HEK293 (cell line): ENCODE measurements around the gene TBXA2R.

Experiments used
- CTCF ChIA-PET: fragments of 350-600 bp; formaldehyde crosslinking; extraction: SDS; loops from one replicate; lab custom pipeline; 2021; ENCODE audit warnings: antibody characterized with exemption; lab: Yijun Ruan, JAX
- POLR2A ChIA-PET: fragments of 300-600 bp; formaldehyde crosslinking; extraction: SDS; loops from one replicate; lab custom pipeline; 2020; ENCODE audit warnings: antibody characterized with exemption, inconsistent platforms; lab: Yijun Ruan, JAX
- H3K27ac ChIP-seq: fragments of 200-500 bp; sonication (Bioruptor generic); 2 replicates; pipeline ENCODE4 v1.5.1; 2014; ENCODE audit warnings: low read depth, low read length, control low read depth, inconsistent platforms; ENCODE audit errors: extremely low read depth
- H3K36me3 ChIP-seq, 2 experiments: fragments of 200-500 bp in 1 of 2; sonication (Bioruptor generic) in 1 of 2; 1 replicate in 1 of 2; 2 replicates in 1 of 2; pipeline ENCODE4 v1.5.1; 2014 to 2017; ENCODE audit warnings: inconsistent platforms in 2 of 2, low read length in 2 of 2; ENCODE audit not compliant: control insufficient read depth in 2 of 2, insufficient read depth in 1 of 2
- H3K4me1 ChIP-seq: fragments of 200-500 bp; sonication (Bioruptor generic); 2 replicates; pipeline ENCODE4 v1.5.1; 2014; ENCODE audit warnings: mild to moderate bottlenecking, low read length, inconsistent platforms; ENCODE audit not compliant: control insufficient read depth, insufficient read depth
- H3K4me3 ChIP-seq: 2 replicates; pipeline ENCODE4 v1.5.1; 2011; ENCODE audit warnings: low read depth, mild to moderate bottlenecking, control low read depth, low read length, moderate library complexity
- H3K9me3 ChIP-seq: fragments of 200-500 bp; sonication (Bioruptor generic); 2 replicates; pipeline ENCODE4 v1.5.1; 2014; ENCODE audit warnings: low read depth, low read length, inconsistent platforms; ENCODE audit not compliant: control insufficient read depth, insufficient read depth
- KLF9 ChIP-seq: fragments of 450-650 bp; formaldehyde crosslinking; IDR thresholded peaks from 2 replicates; pipeline ENCODE4 v1.5.1; 2016; ENCODE audit warnings: missing biosample characterization, missing genetic modification characterization, low read depth
- MZF1 ChIP-seq: fragments of 450-650 bp; formaldehyde crosslinking; IDR thresholded peaks from 2 replicates; pipeline ENCODE4 v1.5.1; 2017; ENCODE audit warnings: missing biosample characterization, missing genetic modification characterization, borderline replicate concordance
- SETDB1 ChIP-seq: IDR thresholded peaks from one replicate; pipeline ENCODE4 v1.6.1; 2017; ENCODE audit warnings: mild to moderate bottlenecking, low read length, moderate library complexity, mixed read lengths; ENCODE audit not compliant: insufficient read length
- ZBTB10 ChIP-seq: fragments of 450-650 bp; formaldehyde crosslinking; IDR thresholded peaks from 2 replicates; pipeline ENCODE4 v1.5.1; 2016; ENCODE audit warnings: missing biosample characterization, missing genetic modification characterization
- ZBTB7A ChIP-seq: fragments of 450-650 bp; formaldehyde crosslinking; IDR thresholded peaks from 2 replicates; pipeline ENCODE4 v1.5.1; 2016; ENCODE audit warnings: low read depth, missing biosample characterization, missing genetic modification characterization
- ZNF175 ChIP-seq: fragments of 450-650 bp; formaldehyde crosslinking; IDR thresholded peaks from 2 replicates; pipeline ENCODE4 v1.5.1; 2016; ENCODE audit warnings: missing biosample characterization, missing genetic modification characterization
- ZNF211 ChIP-seq: fragments of 450-650 bp; formaldehyde crosslinking; IDR thresholded peaks from 2 replicates; pipeline ENCODE4 v1.5.1; 2016; ENCODE audit warnings: low read depth, missing biosample characterization, missing genetic modification characterization
- ZNF223 ChIP-seq: fragments of 450-650 bp; formaldehyde crosslinking; IDR thresholded peaks from 2 replicates; pipeline ENCODE4 v1.5.1; 2016; ENCODE audit warnings: missing biosample characterization, missing genetic modification characterization
- ZNF404 ChIP-seq: fragments of 450-650 bp; formaldehyde crosslinking; IDR thresholded peaks from 2 replicates; pipeline ENCODE4 v1.5.1; 2017; ENCODE audit warnings: missing biosample characterization, missing genetic modification characterization
- ZNF48 ChIP-seq: fragments of 450-650 bp; formaldehyde crosslinking; IDR thresholded peaks from 2 replicates; pipeline ENCODE4 v1.5.1; 2016; ENCODE audit warnings: missing biosample characterization, missing genetic modification characterization
- ZNF548 ChIP-seq: fragments of 450-650 bp; formaldehyde crosslinking; IDR thresholded peaks from 2 replicates; pipeline ENCODE4 v1.5.1; 2016; ENCODE audit warnings: missing biosample characterization, missing genetic modification characterization
- ZNF561 ChIP-seq: fragments of 450-650 bp; IDR thresholded peaks from 2 replicates; pipeline ENCODE4 v1.5.1; 2018; ENCODE audit warnings: missing biosample characterization, missing genetic modification characterization, borderline replicate concordance
- ZNF623 ChIP-seq: fragments of 450-650 bp; formaldehyde crosslinking; IDR thresholded peaks from 2 replicates; pipeline ENCODE4 v1.5.1; 2016; ENCODE audit warnings: missing biosample characterization, missing genetic modification characterization
- ZNF701 ChIP-seq: fragments of 450-650 bp; formaldehyde crosslinking; IDR thresholded peaks from 2 replicates; pipeline ENCODE4 v1.5.1; 2016; ENCODE audit warnings: missing biosample characterization, missing genetic modification characterization
- ZNF76 ChIP-seq: fragments of 450-650 bp; formaldehyde crosslinking; IDR thresholded peaks from 2 replicates; pipeline ENCODE4; 2016; ENCODE audit warnings: low read depth, missing biosample characterization, missing genetic modification characterization, borderline replicate concordance
- ZNF785 ChIP-seq: fragments of 450-650 bp; formaldehyde crosslinking; IDR thresholded peaks from 2 replicates; pipeline ENCODE4 v1.5.1; 2016; ENCODE audit warnings: missing biosample characterization, missing genetic modification characterization
- ZSCAN18 ChIP-seq: fragments of 450-650 bp; formaldehyde crosslinking; IDR thresholded peaks from 2 replicates; pipeline ENCODE4 v1.5.1; 2016; ENCODE audit warnings: missing biosample characterization, missing genetic modification characterization
- TF ChIP-seq, protein P1 (sequence below): fragments of 450-650 bp; formaldehyde crosslinking; IDR thresholded peaks from 2 replicates; pipeline ENCODE4 v1.5.1; 2017; ENCODE audit warnings: missing biosample characterization, missing genetic modification characterization
- TF ChIP-seq, protein P2 (sequence below): fragments of 450-650 bp; formaldehyde crosslinking; IDR thresholded peaks from 2 replicates; pipeline ENCODE4 v1.5.1; 2016; ENCODE audit warnings: missing biosample characterization, missing genetic modification characterization
- TF ChIP-seq, protein P3 (sequence below): fragments of 450-650 bp; formaldehyde crosslinking; IDR thresholded peaks from 2 replicates; pipeline ENCODE4 v1.5.1; 2016; ENCODE audit warnings: missing biosample characterization, missing genetic modification characterization
- TF ChIP-seq, protein P4 (sequence below): fragments of 450-650 bp; formaldehyde crosslinking; IDR thresholded peaks from 2 replicates; pipeline ENCODE4; 2016; ENCODE audit warnings: missing biosample characterization, missing genetic modification characterization

Gene TBXA2R

GRCh38 chr19:3621689-3622088 lies 15.0 kb upstream of the TBXA2R start (continued):
- no peak for TF ChIP-seq MZF1 (tag by site-specific recombination)
- TF ChIP-seq ZNF175, result no peak
- no peak for TF ChIP-seq SETDB1

DNA sequence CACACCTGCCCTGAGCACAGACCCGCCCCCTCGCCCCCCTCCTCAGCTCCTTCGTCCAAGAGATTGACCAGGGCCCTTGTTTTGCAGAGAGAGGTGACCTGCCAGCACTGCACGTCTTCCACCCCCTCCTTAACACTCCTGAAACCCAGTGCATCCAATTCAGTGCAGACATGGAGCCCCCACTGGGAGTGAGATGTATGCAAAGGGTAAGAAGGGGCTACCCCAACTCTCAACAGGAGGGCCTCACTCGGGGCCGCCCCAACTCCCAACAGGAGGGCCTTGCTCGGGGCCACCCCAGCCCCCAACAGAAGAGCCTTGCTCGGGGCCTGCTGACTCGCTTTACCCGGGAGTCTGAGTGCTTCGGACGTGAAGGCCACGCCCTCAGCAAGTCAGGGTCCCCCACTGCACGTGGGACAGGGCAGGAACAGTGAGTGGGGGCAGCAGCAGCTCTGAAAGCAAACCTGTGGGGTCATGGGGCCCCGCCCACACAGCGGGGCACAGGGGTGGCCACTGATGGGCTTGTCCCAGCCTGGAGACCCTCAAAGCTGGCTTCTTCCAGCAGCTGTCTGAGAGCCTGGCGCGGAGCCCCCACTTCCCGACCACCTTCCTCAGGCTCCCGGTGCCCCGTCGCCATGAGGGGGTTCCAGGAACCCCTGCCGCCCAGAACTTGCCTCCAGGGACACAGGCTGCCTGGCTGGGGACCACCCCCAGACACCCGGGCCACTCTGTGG lies 14.3 kb upstream of the TBXA2R start:
- H3K27ac ChIP-seq, result no peak overlapping the region
- peaks cover 0 to 31% of the 10 kb centered on the region in 2 experiments; a peak in 2 of 3 replicates for H3K36me3 ChIP-seq
- no peak overlapping the region for H3K4me3 ChIP-seq
- H3K4me1 ChIP-seq, result peaks cover 2% of the 10 kb centered on the region; the same call in 1 of the 2 replicates
- H3K9me3 ChIP-seq, result no peaks in the 10 kb centered on the region
- CTCF ChIA-PET, result interaction anchor here (0.6 to 0.8 kb wide), 3 partner anchors 33 to 98 kb away, joined by 3 to 6 read pairs (median 4); no protein-coding TSS in a partner anchor
- TF ChIP-seq ZNF48 (no peak), ZNF404 (tag by site-specific recombination) (no peak), ZNF701 (tag by site-specific recombination) (no peak), ZNF623 (tag by site-specific recombination) (no peak), ZSCAN18 (tag by site-specific recombination) (no peak), KLF9 (tag by site-specific recombination) (no peak), ZBTB10 (tag by site-specific recombination) (no peak), ZBTB7A (tag by site-specific recombination) (no peak), ZNF785 (tag by site-specific recombination) (no peak), ZNF548 (tag by site-specific recombination) (no peak), ZNF561 (no peak), ZNF211 (no peak), ZNF223 (tag by site-specific recombination) (no peak), ZNF76 (tag by site-specific recombination) (no peak)
- TF ChIP-seq, protein P1, sequence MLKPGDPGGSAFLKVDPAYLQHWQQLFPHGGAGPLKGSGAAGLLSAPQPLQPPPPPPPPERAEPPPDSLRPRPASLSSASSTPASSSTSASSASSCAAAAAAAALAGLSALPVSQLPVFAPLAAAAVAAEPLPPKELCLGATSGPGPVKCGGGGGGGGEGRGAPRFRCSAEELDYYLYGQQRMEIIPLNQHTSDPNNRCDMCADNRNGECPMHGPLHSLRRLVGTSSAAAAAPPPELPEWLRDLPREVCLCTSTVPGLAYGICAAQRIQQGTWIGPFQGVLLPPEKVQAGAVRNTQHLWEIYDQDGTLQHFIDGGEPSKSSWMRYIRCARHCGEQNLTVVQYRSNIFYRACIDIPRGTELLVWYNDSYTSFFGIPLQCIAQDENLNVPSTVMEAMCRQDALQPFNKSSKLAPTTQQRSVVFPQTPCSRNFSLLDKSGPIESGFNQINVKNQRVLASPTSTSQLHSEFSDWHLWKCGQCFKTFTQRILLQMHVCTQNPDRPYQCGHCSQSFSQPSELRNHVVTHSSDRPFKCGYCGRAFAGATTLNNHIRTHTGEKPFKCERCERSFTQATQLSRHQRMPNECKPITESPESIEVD (tag by site-specific recombination), result no peak
- TF ChIP-seq, protein P2, sequence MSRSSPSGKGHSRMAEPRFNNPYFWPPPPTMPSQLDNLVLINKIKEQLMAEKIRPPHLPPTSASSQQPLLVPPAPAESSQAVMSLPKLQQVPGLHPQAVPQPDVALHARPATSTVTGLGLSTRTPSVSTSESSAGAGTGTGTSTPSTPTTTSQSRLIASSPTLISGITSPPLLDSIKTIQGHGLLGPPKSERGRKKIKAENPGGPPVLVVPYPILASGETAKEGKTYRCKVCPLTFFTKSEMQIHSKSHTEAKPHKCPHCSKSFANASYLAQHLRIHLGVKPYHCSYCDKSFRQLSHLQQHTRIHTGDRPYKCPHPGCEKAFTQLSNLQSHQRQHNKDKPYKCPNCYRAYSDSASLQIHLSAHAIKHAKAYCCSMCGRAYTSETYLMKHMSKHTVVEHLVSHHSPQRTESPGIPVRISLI (tag by site-specific recombination), result no peak
- TF ChIP-seq, protein P3, sequence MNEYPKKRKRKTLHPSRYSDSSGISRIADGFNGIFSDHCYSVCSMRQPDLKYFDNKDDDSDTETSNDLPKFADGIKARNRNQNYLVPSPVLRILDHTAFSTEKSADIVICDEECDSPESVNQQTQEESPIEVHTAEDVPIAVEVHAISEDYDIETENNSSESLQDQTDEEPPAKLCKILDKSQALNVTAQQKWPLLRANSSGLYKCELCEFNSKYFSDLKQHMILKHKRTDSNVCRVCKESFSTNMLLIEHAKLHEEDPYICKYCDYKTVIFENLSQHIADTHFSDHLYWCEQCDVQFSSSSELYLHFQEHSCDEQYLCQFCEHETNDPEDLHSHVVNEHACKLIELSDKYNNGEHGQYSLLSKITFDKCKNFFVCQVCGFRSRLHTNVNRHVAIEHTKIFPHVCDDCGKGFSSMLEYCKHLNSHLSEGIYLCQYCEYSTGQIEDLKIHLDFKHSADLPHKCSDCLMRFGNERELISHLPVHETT (tag by site-specific recombination), result no peak
- TF ChIP-seq, protein P4, sequence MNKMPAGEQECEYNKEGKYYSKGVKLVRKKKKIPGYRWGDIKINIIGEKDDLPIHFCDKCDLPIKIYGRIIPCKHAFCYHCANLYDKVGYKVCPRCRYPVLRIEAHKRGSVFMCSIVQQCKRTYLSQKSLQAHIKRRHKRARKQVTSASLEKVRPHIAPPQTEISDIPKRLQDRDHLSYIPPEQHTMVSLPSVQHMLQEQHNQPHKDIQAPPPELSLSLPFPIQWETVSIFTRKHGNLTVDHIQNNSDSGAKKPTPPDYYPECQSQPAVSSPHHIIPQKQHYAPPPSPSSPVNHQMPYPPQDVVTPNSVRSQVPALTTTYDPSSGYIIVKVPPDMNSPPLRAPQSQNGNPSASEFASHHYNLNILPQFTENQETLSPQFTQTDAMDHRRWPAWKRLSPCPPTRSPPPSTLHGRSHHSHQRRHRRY (tag by site-specific recombination), result no peak
- TF ChIP-seq, all 188 proteins: peak for 0
- POLR2A ChIA-PET, result no interaction called here
